ENCODE measurements around the gene SOWAHC.
"Not testable (repeated sequence)": the region's sequence is repeated elsewhere in the genome, so short reads cannot be mapped to it uniquely, and the experiment has no call there.

Gene SOWAHC

DNA sequence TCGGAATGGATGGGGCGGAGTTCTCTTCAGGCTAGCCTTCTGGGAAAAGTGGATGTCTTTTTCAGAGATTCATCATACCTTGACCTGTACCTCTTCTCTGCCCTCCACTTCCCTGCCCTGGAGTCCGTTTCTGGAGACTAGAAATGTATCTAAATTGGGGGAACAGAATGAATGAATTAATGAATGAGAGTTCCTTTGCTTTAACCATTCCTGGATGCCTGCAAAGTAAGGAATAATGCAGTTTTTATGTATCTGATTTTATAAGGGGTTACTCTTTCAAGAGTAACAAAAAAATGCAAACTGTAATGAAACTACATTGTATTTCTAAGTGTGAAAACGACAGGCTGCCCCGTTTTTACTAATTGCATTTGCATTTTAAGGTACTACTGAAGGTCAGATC lies 2.0 kb downstream of the SOWAHC start:
- no peak for DNase-seq (ENCODE audit: low spot score)

DNA sequence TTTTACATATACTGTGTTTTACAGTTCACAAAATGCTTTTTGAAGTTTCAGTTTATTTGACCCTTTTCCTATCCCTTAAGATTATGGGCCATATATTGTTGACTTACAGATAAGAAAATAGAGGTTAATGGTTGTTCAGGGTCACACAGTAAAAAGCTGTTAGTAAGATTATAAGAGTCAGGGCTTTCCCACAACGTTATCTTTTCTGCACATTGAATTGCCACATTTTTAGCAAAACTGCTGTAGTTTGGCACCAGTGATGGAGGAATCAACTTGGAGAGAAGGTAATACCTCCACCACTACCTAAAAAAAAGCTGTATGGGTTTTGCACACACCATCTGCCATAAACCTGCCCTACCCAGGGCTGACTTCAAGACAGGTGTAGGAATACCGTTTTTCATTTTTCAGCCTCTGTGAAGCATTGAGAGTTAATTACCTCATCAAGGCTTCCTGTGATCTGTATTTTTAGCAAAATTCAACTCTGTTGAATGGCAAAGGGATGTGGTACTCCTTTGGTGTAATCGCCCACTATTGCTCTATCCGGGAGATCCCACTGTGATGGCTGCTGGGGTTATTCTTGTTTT lies 5.0 kb downstream of the SOWAHC start:
- no peak for DNase-seq (ENCODE audit: low spot score)

DNA sequence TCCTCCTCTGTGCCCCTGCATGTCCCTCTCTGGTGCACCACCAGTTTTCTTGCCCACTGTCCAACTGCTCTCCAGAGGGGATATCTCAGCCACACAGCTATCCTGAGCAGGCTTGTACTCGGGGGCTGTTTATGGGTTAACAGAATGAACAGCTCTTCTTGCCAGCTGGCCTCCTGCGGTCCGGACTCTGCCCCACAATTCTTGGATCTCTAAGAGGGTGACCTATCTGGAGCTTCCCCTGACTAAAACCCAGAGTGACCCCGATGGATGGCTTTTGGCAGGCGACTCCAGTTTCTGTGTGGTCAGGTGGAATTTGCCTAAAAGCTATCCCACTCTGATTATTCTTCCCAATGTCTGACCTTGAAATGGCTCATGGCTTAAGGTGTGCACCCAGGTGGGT lies 9.1 kb downstream of the SOWAHC start:
- no peak for DNase-seq (ENCODE audit: low spot score)

DNA sequence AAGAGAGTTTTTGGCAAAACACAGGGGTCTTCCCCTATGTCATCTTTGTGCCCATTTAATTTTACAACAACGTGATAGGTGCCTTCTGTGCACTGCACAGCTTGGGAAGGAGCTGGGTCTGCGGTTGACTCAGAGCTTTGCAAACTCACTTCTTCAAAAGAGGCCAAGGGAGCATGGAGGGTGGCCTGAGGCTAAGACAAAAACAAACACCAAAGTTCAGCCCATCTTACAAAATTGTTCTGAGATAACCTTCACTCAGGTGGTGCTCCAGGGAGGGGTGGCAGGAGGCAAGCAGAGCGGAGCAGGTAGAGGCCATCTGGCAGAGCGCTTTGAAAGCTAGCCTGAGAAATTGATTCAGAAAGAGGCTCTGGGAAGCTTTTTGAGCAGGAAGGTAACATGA lies 9.8 kb downstream of the SOWAHC start:
- DNase-seq (ENCODE audit: low spot score), result no peak

DNA sequence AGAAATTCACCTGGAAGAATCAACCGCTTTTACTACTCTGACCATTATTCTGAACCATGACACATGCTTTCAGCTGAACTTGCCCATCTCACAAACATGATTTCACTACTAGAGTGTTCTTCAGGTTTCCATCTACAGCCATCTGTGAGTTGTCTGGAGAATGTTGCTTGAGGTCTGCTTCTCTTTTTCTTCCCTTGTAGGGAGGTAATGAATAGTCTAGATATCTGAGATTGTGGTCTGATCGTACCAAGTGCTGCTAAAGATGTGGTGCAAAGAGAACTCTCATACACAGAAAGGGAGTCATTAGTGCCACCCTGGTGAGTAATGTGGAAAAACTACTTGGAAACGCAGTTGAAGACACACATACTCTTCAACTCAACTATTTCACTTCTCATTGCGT lies 10.2 kb downstream of the SOWAHC start:
- DNase-seq (ENCODE audit: low spot score), result no peak

DNA sequence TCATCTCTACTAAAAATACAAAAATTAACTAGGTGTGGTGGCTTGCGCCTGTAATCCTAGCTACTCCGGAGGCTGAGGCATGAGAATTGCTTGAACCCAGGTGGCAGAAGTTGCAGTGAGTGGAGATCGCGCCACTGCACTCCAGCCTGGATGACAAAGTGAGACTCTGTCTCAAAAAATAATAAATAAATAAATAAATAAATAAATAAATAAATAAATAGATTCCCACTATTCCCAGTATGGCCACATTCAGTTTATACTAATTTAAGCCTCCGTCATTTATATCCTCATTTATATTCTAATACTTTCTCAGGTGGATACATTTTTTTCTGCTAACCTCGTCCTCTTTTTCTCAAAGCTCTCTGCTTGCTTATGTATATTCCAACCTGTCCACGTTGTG lies 14.2 kb downstream of the SOWAHC start:
- DNase-seq (ENCODE audit: low spot score), result not testable (repeated sequence)

DNA sequence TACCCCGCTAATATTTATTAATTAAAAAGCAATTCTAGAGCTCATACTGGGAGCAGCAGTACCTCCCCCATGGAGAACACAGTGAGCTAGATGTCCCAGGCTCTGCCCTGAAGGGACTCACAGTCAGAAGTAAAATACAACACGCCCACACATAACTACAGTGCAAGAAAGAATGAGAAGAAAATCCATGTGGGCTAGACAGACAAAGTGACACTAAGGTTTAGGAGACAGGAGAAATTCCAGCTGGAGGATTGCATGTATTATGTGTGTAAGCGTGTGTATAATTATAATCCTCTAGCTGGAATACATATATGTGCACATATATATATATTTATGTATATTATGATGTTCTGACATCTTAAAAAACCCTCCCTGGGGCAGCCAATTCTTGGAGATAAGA lies 15.7 kb downstream of the SOWAHC start:
- no peak for DNase-seq (ENCODE audit: low spot score)

DNA sequence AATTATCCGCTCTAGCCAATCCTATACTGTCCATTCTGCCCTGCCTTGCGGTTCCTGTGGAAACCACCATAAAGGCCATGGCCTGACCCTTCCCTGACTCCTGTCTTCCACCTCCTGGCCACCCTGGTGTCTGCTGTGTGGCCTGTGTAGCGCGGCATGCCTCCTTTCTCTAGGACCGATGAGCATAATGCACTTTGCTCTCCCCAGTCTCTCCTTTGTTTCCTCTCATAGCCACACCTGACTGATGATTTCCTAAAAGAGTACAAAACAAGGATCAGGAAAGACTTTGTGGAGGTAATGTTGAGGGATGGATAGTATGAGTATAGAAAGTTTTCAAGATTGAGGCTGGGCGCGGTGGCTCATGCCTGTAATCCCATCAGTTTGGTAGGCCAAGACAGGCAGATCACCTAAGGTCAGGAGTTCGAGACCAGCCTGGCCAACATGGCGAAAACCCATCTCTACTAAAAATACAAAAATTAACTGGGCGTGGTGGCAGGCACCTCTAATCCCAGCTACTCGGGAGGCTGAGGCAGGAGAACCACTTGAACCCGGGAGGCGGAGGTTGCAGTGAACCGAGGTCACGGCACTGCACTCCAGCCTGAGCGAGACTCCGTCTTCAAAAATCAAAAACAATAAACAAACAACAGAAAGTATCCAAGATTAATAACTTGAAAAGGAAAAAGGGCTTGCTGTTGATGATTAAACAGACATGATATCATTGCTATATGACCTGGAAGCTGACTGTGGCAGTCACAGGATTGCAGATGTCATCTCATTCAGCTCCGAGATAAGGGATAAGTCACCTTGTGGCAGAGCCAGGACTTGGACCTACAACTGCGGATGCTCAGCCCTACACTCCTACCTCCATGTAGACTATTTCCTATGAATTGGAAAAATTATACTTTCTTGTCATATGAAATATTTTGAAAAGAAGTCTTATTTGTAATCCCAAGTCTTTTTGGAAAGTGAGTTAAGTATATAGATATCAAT lies 16.6 kb downstream of the SOWAHC start:
- no peak for DNase-seq (ENCODE audit: low spot score)

DNA sequence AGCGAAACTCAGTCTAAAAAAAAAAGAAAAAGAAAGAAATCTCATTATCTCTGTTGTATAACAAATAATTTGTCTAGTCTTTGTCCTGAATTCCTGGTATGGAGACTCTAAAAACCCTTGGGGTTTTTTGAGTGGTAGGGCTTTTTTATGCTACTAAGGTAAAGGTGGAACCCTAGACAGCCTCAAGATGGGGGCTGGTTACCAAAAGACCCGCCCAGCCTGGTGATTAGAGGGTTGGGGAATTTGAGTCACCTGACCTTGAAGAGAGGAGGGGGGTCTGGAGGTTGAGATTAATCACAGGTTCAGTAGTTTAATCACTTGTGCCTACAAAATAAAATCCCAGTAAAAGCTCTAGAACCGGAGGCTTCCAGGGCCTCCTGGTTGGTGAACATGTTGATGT lies 17.6 kb downstream of the SOWAHC start:
- no peak for DNase-seq (ENCODE audit: low spot score)

DNA sequence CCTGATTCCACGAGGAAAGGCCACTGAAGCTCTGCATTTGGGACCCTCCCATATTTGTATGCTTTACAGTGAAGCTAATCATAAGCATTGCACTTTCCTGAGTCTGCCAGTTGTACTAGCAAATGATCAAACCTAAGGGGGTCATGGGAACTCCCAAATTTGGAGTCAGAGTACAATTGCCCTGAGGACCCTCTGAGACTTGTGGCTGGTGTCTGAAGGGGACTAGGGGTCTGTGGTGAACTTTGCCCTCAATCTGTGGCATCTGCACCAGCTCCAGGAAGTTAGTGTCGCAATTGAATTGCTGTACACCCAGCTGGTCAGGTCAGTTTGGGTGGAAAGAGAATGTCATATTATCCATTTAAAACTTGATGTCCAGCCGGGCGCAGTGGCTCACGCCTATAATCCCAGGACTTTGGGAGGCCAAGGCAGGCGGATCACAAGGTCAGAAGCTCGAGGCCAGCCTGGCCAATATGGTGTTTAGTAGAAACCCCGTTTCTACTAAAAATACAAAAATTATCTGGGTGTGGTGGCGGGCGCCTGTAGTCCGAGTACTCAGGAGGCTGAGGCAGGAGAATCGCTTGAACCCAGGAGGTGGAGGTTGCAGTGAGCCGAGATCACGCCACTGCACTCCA lies 18.1 kb downstream of the SOWAHC start:
- DNase-seq (ENCODE audit: low spot score), result no peak

DNA sequence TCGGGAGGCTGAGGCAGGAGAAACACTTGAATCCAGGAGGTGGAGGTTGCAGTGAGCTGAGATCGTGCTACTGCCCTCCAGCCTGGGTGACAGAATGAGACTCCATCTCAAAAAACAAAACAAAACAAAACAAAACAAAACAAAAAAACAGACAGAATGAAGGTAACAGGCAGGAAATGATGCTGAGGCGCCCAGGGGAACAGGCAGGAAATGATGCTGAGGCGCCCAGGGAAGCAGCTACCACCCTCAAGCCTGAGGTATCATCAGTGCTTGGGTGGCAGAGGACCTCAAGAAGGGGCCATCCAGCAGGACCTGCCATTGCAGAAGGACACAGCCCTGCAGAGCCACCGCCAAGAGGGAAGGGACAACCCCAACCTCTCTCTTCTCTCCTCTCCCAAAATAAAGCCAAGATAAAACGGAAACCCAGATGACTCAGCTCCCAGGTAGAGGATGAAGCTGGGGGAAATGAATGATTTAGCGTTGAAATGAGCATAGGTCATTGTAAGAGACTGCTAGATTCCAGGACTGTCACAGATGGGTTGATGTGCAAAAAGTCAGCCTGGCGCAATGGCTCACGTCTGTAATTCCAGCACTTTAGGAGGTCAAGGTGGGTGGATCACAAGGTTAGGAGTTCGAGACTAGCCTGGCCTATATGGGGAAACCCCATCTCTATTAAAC lies 19.3 kb downstream of the SOWAHC start:
- DNase-seq (ENCODE audit: low spot score), result no peak

DNA sequence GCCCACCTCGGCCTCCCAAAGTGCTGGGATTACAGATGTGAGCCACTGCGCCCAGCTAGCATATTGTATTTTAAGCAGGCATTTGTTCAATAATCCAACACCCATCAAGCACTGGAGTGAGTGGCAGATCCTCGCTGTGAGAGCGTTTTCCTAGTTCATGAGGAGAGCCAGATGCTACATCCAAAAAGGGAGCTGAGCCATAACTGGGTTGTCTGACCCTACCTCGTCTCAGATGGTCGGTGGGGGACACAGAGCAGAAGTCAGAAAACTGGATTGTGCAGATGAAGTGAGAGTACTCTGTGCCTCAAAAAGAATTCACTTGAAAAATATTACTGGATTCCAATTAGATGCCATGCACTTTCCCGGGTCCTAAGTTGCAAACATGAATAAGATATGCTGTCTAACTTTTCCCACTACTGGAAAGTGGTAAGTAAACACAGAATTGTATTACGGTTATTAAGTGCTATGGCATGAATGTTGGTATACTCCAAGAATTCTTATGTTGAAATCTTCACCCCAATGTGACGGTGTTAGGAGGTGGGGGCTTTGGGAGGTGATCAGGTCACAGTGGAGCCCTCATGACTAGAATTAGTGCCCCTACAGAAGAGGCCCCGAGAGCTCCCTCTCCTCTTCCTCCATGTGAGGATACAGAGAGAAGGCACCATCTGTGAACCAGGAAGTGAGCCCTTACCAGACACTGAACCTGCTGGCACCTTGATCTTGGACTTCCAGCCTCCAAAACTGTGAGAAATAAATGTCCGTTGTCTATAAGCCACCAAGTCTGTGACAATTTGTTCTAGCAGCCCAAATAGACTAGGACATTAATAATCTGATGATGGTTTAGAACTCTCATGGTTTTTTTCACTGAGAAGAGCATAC lies 21.5 kb downstream of the SOWAHC start:
- DNase-seq (ENCODE audit: low spot score), result no peak

DNA sequence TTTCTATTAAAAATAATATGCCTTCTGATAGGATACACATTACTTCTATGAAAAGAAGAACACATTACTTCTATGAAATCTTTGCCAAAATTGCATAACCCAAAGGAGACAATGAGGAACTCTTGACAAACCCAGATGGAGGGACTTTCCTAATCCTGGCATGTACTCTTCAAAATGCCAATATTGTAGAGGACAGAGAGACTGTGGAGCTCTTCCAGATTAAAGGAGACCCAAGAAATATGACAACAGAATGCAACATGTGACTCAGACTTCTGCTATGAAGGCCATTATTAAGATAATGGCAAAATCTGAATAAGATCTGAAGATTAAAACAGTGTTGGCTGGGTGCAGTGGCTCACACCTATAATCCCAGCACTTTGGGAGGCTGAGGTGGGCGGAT lies 22.2 kb downstream of the SOWAHC start:
- DNase-seq (ENCODE audit: low spot score), result no peak

DNA sequence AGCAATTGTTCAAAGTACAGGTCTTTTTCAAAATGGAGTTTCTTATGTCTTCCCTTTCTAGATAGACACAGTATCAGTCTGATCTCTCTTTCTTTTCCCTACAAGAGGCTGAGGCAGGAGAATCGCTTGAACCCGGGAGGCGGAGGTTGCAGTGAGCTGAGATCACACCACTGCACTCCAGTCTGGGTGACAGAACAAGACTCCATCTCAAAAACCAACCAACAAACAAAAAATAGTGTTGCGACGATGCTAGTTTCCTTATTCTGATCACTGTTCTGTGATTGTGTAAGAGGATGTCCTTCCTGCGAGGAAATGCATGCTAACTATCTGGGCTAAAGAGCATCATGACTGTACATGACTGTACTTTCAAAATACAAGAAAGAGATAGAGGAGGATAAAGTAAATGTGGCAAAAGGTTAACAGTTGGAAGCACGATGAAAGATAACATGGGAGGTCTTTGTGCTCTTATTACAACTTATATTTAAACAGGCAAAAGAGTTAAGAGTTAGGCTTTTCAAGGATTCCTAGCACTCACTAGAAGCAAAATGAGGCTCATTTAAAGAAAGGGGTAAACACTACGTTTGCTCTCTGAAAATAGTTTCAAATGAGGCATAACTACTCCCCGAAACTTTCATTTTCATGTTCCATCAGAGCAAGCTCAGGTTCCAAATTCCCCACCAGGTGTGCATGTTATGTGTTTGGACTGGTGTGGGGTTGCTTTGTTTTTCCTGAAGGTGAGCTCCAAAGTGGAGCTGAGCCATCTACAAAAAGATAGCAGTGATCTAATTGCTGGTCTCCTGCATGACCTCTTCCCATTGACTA lies 23.8 kb downstream of the SOWAHC start:
- no peak for DNase-seq (ENCODE audit: low spot score)

DNA sequence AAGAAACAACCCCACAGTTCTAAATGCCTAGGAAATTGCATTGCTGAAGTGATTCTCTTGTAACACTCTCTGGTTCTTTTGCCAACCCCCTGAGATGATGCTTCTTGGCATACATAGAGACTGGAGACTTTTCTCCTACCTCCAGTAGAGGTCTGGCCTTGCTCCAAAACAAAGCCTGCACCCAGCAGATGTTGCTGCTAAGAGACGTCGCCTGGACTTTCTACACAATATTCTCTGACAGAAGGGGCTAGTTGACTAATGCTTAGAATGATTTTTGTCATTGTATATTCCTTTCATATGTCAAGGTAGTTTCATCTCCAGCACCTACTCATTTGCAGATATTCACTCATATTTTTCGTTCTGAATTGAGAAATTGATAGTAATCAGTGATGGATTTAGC lies 24.6 kb downstream of the SOWAHC start:
- no peak for DNase-seq (ENCODE audit: low spot score)

DNA sequence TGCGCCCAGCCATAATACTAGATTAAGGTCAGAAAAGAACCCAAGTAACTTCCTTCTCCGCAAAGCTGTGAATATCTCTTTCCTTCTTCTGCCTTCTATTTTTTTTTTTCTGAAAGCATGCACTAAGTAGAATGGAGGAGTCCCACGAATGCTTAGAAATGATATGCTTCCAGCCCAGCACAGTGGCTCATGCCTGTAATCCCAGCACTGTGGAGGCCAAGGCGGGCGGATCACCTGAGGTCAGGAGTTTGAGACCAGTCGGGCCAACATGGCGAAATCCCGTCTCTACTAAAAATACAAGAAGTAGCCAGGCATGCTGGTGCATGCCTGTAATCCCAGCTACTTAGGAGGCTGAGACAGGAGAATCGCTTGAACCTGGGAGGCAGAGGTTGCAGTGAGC lies 25.8 kb downstream of the SOWAHC start:
- DNase-seq (ENCODE audit: low spot score), result not testable (repeated sequence)

DNA sequence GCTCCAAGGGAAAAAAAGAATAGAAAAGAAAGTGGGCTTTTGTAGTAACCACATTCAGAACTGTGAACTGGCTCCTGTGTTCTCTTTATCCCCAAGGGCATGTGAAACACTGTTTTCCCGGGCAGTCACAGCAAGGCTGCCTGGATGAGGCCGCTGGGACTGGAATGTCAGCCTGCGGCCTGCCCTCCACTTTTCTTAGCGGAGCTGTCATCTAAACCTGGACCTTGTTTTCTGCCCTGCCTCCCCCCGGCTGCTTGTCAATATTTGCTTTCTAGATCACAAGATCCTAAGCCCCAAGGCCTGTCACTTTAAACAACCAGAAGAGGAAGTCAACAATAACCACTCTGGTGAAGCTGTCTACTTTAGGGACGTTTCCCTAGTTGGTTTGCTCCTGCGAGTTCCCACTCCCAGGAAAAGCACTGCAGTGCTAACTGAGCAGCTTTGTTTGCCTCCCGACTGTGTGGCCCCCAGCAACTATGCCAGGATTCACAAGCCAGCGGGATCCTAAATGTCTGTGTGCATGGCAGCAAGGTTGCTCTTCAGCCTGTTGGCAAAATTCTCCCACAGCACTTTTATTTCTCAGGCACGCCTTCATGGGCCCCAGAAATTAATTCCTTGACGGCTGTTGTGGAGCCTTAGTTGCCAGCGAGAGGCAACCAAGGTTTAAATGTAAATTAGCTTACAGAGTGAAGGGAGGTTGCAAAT lies 30.6 kb downstream of the SOWAHC start:
- DNase-seq (ENCODE audit: low spot score), result no peak

DNA sequence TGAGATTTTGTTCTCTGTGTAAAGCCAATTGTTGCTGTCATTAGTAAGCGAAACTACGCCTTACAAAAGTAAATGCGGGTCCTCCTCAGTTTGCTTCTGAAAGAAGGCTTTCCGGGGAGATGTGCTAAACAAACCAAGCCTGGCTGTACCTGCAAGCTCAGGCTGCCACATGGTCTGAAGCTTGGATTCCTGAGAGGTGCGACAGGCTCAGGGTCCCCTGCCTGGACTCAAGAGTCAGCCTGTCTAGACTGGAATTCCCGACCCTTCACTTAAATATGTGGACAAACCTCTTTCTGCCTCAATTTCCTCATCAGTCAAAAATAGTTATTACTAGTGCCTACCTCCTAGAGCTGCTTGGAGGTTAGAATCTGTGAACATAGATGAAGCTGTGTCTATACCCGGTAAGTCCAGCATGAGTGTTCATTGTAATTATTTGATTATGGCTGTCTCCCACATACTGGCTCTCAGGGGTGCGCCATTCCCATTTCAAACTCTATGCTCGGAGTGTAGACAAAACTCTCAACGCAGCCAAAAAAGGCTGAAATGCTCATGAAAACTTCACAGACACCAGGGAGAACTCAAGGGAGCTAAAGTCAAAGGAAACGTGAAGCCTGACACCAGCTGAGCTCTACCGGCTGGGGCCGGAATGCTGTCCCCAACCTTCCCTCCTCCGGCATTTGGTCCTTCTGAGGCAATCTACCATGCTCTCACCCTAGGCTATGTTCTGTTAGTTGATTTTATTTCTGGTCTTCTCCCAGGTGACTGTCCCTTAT lies 31.4 kb downstream of the SOWAHC start:
- DNase-seq (ENCODE audit: low spot score), result no peak

DNA sequence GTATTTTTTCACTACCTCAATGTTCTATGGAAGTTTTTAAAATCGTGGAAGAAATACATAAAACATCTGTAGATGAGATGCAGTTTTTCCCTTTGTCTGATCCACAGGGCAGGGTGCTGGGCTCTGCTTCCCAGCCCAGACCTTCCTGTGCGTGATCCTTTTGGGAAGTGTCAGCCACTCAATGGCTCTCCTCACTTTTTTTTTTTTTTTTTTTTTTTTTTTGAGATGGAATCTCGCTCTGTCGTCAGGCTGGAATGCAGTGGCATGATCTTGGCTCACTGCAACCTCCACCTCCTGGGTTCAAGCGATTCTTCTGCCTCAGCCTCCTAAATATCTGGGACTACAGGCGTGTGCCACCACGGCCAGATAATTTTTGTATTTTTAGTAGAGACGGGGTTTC lies 32.8 kb downstream of the SOWAHC start:
- no peak for DNase-seq (ENCODE audit: low spot score)

Measured in hematopoietic multipotent progenitor cell treated with erythropoietin and hydrocortisone succinate and interleukin-3 and kit ligand, for 15 days (in vitro differentiated cells).